Choroid plexus epithelial cell (primary cell): ENCODE data around the gene FGFBP1.
A peak's percentile ranks its signal among the peaks of the same experiment; 100 is the strongest.

ENCODE experiments used
- DNase-seq: peaks from one replicate; pipeline ENCODE4 v3.0.0-alpha.2; 2010; ENCODE audit warnings: low read depth
- H3K4me3 ChIP-seq: 2 replicates; pipeline ENCODE4 v1.5.1; 2011; ENCODE audit warnings: low read depth, mild to moderate bottlenecking, control low read depth, low read length, moderate library complexity
- TF ChIP-seq, protein P1 (sequence below): conservative IDR thresholded peaks from 2 replicates; pipeline ENCODE4 v1.5.1; 2011; ENCODE audit warnings: low read depth, mild to moderate bottlenecking, control low read depth, inconsistent platforms, low read length, moderate library complexity

Gene FGFBP1

DNA sequence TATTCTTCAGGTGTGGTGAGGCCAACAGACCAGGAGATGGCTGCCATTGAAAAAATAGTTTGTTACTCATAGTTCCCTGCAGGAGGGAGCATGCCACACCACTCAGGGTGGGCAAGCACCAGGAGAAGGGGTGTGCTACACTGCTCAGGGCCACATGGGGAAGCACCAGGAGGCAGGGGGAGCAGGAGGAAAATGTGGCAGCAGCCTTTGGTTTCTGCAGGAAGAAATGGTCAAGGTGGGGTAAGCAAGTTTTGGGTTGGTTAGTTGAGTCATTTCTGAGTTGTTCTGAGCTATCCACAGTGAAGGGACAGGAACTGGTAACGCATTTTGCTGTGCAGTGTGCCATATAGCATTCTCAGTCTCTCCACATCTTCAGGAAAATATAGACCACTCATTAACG lies 23.8 kb downstream of the FGFBP1 start:
- no peak for DNase-seq
- H3K4me3 ChIP-seq: no peak overlapping the region
- TF ChIP-seq, protein P1, sequence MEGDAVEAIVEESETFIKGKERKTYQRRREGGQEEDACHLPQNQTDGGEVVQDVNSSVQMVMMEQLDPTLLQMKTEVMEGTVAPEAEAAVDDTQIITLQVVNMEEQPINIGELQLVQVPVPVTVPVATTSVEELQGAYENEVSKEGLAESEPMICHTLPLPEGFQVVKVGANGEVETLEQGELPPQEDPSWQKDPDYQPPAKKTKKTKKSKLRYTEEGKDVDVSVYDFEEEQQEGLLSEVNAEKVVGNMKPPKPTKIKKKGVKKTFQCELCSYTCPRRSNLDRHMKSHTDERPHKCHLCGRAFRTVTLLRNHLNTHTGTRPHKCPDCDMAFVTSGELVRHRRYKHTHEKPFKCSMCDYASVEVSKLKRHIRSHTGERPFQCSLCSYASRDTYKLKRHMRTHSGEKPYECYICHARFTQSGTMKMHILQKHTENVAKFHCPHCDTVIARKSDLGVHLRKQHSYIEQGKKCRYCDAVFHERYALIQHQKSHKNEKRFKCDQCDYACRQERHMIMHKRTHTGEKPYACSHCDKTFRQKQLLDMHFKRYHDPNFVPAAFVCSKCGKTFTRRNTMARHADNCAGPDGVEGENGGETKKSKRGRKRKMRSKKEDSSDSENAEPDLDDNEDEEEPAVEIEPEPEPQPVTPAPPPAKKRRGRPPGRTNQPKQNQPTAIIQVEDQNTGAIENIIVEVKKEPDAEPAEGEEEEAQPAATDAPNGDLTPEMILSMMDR: no peak

DNA sequence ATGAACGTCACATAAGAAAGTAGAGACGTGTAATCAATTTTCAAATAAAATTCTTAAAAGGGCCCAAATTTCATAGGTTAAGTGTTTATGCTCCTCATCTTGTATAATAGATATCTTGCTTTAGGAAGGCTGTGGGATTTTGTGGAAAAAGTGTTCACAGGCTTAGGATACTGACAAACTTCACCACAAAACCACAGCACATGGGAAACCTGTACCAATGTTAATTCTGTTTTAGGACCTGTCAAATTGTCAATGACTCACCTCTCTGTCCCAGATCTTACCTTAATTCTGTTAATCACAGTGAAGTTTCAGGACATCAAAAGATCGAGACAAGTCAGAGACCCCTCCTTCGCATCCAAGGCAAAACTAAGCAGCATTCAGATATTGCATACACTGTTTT lies 24.2 kb downstream of the FGFBP1 start:
- TF ChIP-seq, protein P1: no peak
- no peak overlapping the region for H3K4me3 ChIP-seq
- DNase-seq: no peak

DNA sequence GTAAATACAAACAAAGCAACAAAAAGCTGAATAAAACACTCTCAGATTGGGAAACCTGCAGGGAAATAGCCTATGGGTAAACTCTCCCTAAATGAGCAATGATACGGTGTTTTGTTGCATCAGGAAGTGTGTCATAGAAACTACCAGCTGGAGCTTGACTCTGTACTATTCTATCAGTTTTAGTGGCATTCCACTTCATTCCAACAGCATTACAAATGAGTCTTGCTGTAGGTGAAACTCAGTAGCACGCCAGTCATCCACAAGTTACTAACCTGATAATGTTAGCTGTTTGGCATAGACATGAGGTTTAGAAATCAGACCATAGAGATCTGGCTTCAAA lies 24.9 kb downstream of the FGFBP1 start:
- H3K4me3 ChIP-seq: no peak overlapping the region
- TF ChIP-seq, protein P1: no peak
- DNase-seq: peak; percentile 97

DNA sequence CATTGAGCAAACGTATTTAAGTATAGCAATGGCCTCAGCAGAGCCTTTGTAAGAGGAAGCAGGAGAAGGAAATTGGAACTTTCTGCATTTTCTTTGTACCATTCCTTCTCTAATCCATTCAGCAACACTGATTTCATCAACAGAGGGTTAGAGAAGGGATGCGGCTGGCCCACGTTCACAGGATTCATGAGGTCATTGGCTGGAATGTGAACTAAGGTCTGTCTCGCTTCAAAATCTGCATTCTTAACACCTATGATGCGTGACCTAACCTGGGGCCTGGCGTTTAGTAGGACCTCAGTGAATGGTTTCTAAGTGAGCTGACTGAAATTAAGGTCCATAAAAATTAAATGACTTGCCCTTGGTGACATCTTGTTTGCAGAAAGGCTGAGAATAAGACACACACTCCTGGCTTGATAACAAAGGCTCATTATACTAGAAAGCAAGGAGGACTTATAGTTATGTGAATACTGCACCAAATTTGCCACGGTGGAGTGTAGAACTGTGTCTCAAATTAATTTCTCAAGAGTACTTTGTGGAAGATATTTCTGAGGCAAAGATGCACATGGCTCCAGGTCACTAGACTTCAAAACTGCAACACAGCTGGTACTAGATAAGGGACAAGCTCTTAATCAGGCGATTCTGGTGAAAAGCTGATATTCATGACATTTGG lies 25.4 kb downstream of the FGFBP1 start:
- DNase-seq: peak; percentile 76
- no peak overlapping the region for H3K4me3 ChIP-seq
- TF ChIP-seq, protein P1: no peak

DNA sequence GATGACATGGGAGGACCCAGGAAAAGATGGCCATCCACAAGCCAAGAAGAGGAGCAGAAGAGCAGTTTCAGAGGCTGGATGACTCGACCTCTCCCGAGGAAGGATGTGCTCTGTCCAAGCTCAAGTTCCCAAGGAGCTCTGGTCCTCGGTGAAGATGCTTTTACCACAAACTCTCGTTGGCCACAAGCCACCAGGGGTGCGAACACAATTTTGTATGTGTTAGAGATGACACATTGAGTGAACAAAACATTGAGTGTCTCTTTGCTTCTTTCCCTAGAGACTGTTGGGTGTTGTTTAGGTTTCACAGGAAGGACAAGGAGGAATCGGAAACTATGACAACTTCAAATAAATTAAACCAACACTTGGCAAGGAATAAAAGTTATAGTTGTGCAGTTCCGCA lies 26.3 kb downstream of the FGFBP1 start:
- TF ChIP-seq, protein P1: no peak
- peak; percentile 26 for DNase-seq
- H3K4me3 ChIP-seq: no peak overlapping the region

DNA sequence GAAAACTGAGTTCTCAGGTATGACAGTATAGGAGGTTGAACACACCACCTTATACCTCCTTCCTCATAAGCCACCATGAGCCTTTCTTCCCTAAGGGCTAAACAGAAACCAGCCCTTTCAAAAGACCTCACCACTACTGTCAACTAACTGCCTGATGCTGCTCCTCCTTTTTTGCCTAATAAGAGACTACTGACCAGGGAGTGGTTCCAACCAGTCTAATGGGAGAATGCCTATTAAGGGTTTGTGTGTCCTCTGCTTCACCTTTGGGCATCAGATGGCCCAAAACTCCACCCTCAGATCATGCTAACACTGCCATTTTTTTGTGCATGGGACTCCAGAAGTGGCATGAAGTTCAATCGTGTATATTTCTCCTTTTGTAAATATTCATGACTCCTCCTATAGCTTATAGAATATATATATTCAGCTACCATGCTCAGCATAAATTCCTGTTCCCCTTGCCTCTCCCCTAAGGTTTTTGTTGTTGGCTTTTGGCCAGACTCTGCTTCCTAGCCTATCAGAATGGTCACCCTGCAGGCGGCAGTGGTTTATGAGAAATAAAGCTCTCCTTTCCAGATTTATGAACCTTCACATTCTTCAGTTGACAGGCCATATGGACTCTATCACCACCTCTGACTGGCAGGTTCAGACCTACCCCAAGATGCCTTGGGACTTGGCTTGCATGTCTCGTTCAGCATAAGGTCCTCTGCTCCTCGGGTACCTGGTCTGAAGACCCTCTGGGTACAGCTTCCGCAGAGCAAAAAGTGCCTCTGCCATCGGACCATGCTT lies 28.2 kb downstream of the FGFBP1 start:
- TF ChIP-seq, protein P1: no peak

DNA sequence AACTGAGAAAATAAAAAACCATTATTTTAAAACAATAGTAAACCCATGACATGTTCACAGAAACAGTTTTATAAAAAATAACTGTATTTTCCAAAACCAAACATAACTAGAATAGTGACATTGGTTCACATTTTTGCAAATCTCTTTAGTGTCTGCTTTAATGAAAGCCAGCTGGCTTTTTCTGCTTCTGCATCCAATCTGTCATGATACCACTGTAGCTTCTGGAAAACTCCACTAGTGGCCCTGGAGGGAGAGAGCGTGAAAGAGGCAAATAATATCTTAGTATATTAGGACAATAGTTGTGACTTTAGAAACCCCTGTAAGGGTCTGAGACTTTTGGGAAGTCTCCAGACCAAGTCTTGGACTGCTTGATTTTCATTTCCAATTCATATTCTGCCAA lies 31.1 kb downstream of the FGFBP1 start:
- TF ChIP-seq, protein P1: no peak
- DNase-seq: no peak
- H3K4me3 ChIP-seq: no peak overlapping the region

More for the DNA sequence above, 28.2 kb downstream of the FGFBP1 start:
- H3K4me3 ChIP-seq: no peak overlapping the region
- DNase-seq: no peak
